ENCODE data around the gene KIAA0930. TPM values are rescaled to one million over a fixed set of nuclear protein-coding genes. Genes with fewer than 3 reads are reported as not detected.

KIAA0930 gene
- total and polyA plus RNA-seq, 7 donors = 13.2 to 51.1 (median 23.4) TPM

GRCh38 chr22:45218976-45219375 lies 21.7 kb downstream of the KIAA0930 start:
- DNase-seq (no peak), ATAC-seq (no peak)
- Histone ChIP-seq H3K4me1 (no peaks in the 10 kb centered on the region), H3K27ac (no peak overlapping the region), H3K36me3 (ENCODE audit: insufficient read depth in 1 of 2, low read depth in 1 of 2) (no peaks in the 10 kb centered on the region), H3K9me3 (no peaks in the 10 kb centered on the region), H3K27me3 (ENCODE audit: insufficient read depth in 3 of 3, low read length in 2 of 3) (no peaks in the 10 kb centered on the region), H3K4me3 (no peak overlapping the region)
- WGBS, 3 donors = 72 to 76% (median 76%) methylated on average over 9 of the region's 9 CpGs
- TF ChIP-seq CTCF (IDR thresholded peaks at IDR 0.05) = no peak
- intact Hi-C loops (cut with DNase I) = no loop called here

GRCh38 chr22:45217806-45218205 lies 22.9 kb downstream of the KIAA0930 start:
- no peaks in the 10 kb centered on the region for H3K36me3 ChIP-seq (ENCODE audit: insufficient read depth in 1 of 2, low read depth in 1 of 2)
- H3K27ac ChIP-seq = no peak overlapping the region
- no peaks in the 10 kb centered on the region for H3K27me3 ChIP-seq (ENCODE audit: insufficient read depth in 3 of 3, low read length in 2 of 3)
- intact Hi-C loops (cut with DNase I) = no loop called here
- DNase-seq = peak in 1 of 2 donors; percentile 28
- H3K9me3 ChIP-seq = no peaks in the 10 kb centered on the region
- H3K4me1 ChIP-seq = no peaks in the 10 kb centered on the region
- no peak overlapping the region for H3K4me3 ChIP-seq
- TF ChIP-seq CTCF (IDR thresholded peaks at IDR 0.05) = no peak
- WGBS, 3 donors = 93 to 94% (median 93%) methylated on average over 14 of the region's 14 CpGs
- no peak for ATAC-seq

- intact Hi-C loops (cut with DNase I) = no loop called here
- WGBS, 3 donors = 92 to 97% (median 94%) methylated on average over 6 of the region's 6 CpGs
- no peak overlapping the region for H3K27ac ChIP-seq
- H3K4me1 ChIP-seq = no peaks in the 10 kb centered on the region
- ATAC-seq (no peak), DNase-seq (no peak)
- TF ChIP-seq CTCF (IDR thresholded peaks at IDR 0.05) = no peak
- H3K27me3 ChIP-seq (ENCODE audit: insufficient read depth in 3 of 3, low read length in 2 of 3) = no peaks in the 10 kb centered on the region
- no peaks in the 10 kb centered on the region for H3K9me3 ChIP-seq
- H3K4me3 ChIP-seq = no peak overlapping the region
- H3K36me3 ChIP-seq (ENCODE audit: insufficient read depth in 1 of 2, low read depth in 1 of 2) = no peaks in the 10 kb centered on the region
Observed at GRCh38 chr22:45217345-45217744, 23.3 kb downstream of the KIAA0930 start.

GRCh38 chr22:45216133-45217003 lies 24.3 kb downstream of the KIAA0930 start:
- Histone ChIP-seq H3K36me3 (ENCODE audit: insufficient read depth in 1 of 2, low read depth in 1 of 2) (no peaks in the 10 kb centered on the region), H3K4me1 (no peaks in the 10 kb centered on the region), H3K4me3 (no peak overlapping the region), H3K27ac (no peak overlapping the region), H3K9me3 (no peaks in the 10 kb centered on the region), H3K27me3 (ENCODE audit: insufficient read depth in 3 of 3, low read length in 2 of 3) (no peaks in the 10 kb centered on the region)
- DNase-seq (peak in 1 of 2 donors; percentile 28), ATAC-seq (no peak)
- intact Hi-C loops (cut with DNase I) = no loop called here
- 35 to 38% (median 37%) methylated on average over 22 of the region's 22 CpGs for WGBS, 3 donors
- no peak for TF ChIP-seq CTCF (IDR thresholded peaks at IDR 0.05)

Measured in psoas muscle (tissue), 8 donors.